SK-N-MC (cell line): ENCODE measurements around the gene NDNF.

Experiments used
- EZH2 ChIP-seq: fragments of 200-600 bp; sonication (generic); IDR thresholded peaks from one replicate; pipeline ENCODE4 v1.6.1; 2017; ENCODE audit warnings: antibody characterized with exemption
- FOXP2 ChIP-seq: optimal IDR thresholded peaks from 2 replicates; pipeline ENCODE3; 2011; ENCODE audit warnings: mild to moderate bottlenecking, moderate library complexity; ENCODE audit not compliant: insufficient read depth; ENCODE audit errors: extremely low read length, control extremely low read depth
- POLR2AphosphoS5 ChIP-seq: IDR thresholded peaks from 2 replicates; pipeline ENCODE4 v1.6.1; 2012; ENCODE audit warnings: mild to moderate bottlenecking, low read depth, low read length, borderline replicate concordance

GRCh38 chr4:120991885-120992284 is 80.5 kb downstream of the NDNF start:
- TF ChIP-seq FOXP2 (no peak), POLR2AphosphoS5 (no peak), EZH2 (no peak)
